ENCODE measurements around the gene KIAA0825.

DNA sequence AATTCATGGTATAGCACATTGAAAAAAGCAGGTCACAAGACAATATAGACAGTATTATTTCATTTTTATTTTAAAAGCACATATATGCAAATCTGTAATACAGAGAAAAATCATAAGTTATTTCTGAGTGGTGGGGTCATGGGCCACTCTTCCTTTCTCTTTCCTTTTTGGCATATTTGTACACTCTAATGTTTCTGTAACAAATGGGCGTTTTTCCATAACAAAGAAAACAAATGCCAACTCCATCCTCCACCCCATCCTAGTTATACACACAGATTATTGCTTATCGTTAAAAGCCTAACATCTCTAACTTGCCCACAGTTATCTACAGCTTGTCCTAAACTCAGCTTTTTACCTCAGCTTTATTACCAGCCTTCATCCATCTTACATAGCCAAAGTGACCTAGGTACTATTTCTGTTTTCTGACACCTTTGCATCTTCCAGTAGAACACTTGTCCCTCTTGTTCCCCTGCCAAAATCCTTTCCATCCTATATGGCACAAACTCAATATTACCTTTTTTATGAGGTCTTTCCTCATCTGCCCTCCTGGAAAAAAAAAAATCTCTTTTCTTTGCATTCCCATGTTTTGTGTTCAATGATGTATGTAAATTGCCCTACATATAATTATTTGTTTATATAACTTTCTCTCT, 4.1 kb downstream of the KIAA0825 start:
- TF ChIP-seq, protein P1, sequence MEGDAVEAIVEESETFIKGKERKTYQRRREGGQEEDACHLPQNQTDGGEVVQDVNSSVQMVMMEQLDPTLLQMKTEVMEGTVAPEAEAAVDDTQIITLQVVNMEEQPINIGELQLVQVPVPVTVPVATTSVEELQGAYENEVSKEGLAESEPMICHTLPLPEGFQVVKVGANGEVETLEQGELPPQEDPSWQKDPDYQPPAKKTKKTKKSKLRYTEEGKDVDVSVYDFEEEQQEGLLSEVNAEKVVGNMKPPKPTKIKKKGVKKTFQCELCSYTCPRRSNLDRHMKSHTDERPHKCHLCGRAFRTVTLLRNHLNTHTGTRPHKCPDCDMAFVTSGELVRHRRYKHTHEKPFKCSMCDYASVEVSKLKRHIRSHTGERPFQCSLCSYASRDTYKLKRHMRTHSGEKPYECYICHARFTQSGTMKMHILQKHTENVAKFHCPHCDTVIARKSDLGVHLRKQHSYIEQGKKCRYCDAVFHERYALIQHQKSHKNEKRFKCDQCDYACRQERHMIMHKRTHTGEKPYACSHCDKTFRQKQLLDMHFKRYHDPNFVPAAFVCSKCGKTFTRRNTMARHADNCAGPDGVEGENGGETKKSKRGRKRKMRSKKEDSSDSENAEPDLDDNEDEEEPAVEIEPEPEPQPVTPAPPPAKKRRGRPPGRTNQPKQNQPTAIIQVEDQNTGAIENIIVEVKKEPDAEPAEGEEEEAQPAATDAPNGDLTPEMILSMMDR (IDR thresholded peaks at IDR 0.05): no peak
- TF ChIP-seq POLR2AphosphoS5 (IDR thresholded peaks at IDR 0.05) (no peak), POLR2A (IDR thresholded peaks at IDR 0.05) (no peak)
